DOHH2 (cell line): ENCODE data around the gene CD40LG.

Experiments used
- H3F3A ChIP-seq: fragments of 200-600 bp; sonication (generic), shearing (Covaris generic); 2 replicates; pipeline ENCODE4 v1.6.0; 2016; ENCODE audit warnings: antibody characterized with exemption, mild to moderate bottlenecking; ENCODE audit not compliant: control insufficient read depth, insufficient read depth
- H3K27ac ChIP-seq: fragments of 200-600 bp; sonication (generic); 2 replicates; pipeline ENCODE4 v1.5.1; 2014; ENCODE audit warnings: low read depth, mild to moderate bottlenecking, low read length, moderate library complexity
- H3K27me3 ChIP-seq: fragments of 200-600 bp; sonication (generic); 2 replicates; pipeline ENCODE4 v1.6.1; 2014; ENCODE audit warnings: mild to moderate bottlenecking, low read length, mixed read lengths; ENCODE audit not compliant: control insufficient read depth
- H3K36me3 ChIP-seq: fragments of 200-600 bp; sonication (generic); 2 replicates; pipeline ENCODE4 v1.6.1; 2014; ENCODE audit warnings: mild to moderate bottlenecking, low read length, moderate library complexity, mixed read lengths; ENCODE audit not compliant: control insufficient read depth
- H3K4me1 ChIP-seq: fragments of 200-600 bp; sonication (generic); 2 replicates; pipeline ENCODE4 v1.6.1; 2014; ENCODE audit warnings: mild to moderate bottlenecking, low read length, mixed read lengths; ENCODE audit not compliant: control insufficient read depth
- H3K4me2 ChIP-seq: fragments of 200-600 bp; sonication (generic); 2 replicates; pipeline ENCODE4 v1.6.0; 2014; ENCODE audit warnings: mild to moderate bottlenecking, low read length, moderate library complexity
- H3K4me3 ChIP-seq: fragments of 200-600 bp; sonication (generic); 2 replicates; pipeline ENCODE4 v1.5.1; 2014; ENCODE audit warnings: mild to moderate bottlenecking, low read length, mixed read lengths
- H3K79me2 ChIP-seq: fragments of 200-600 bp; sonication (generic); 2 replicates; pipeline ENCODE4 v1.6.1; 2014; ENCODE audit warnings: mild to moderate bottlenecking, low read length, mixed read lengths; ENCODE audit not compliant: control insufficient read depth
- H3K9me2 ChIP-seq: fragments of 200-600 bp; sonication (generic); replicated peaks from 2 replicates; pipeline ENCODE4 v1.6.1; 2014; ENCODE audit warnings: mild to moderate bottlenecking, low read length, mixed read lengths; ENCODE audit not compliant: control insufficient read depth
- H3K9me3 ChIP-seq: fragments of 200-600 bp; sonication (generic); 2 replicates; pipeline ENCODE4 v1.6.1; 2014; ENCODE audit warnings: antibody characterized with exemption, low read length, mixed read lengths; ENCODE audit not compliant: control insufficient read depth, insufficient read depth
- H4K20me1 ChIP-seq: fragments of 200-600 bp; sonication (generic); 2 replicates; pipeline ENCODE4 v1.6.0; 2014; ENCODE audit warnings: low read depth, mild to moderate bottlenecking, antibody characterized with exemption, low read length, moderate library complexity; ENCODE audit not compliant: control insufficient read depth, insufficient read depth
- EZH2phosphoT487 ChIP-seq: fragments of 200-600 bp; sonication (generic); IDR thresholded peaks from 2 replicates; pipeline ENCODE4 v1.6.1; 2017; ENCODE audit warnings: borderline replicate concordance, mild to moderate bottlenecking, antibody characterized with exemption, low read length, moderate library complexity, mixed read lengths
- TF ChIP-seq, protein P1 (sequence below): fragments of 200-600 bp; sonication (generic); IDR thresholded peaks from one replicate; pipeline ENCODE4 v1.5.1; 2014; ENCODE audit warnings: antibody characterized with exemption, mild to moderate bottlenecking, low read depth, low read length; ENCODE audit not compliant: poor library complexity, severe bottlenecking

The CD40LG gene

DNA sequence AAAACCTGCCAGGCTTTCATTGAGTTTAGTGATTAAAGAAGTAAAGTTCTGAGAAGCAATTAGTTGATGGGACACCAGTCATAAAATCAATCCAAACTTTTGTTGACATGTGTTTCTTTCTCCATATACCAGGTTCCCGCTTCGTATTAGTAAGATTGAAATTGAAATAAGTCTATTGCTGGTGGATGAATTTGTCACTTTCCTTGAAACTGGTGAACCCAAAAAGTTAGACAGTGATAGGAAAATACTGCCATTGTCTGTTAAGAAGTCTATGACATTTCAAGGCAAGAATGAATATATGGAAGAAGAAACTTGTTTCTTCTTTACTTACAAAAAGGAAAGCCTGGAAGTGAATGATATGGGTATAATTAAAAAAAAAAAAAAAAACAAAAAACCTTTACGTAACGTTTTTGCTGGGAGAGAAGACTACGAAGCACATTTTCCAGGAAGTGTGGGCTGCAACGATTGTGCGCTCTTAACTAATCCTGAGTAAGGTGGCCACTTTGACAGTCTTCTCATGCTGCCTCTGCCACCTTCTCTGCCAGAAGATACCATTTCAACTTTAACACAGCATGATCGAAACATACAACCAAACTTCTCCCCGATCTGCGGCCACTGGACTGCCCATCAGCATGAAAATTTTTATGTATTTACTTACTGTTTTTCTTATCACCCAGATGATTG lies at the start of gene CD40LG:
CD40LG (plus strand) TSS at position 482 of the 684 bp plus-strand sequence; CDS start at position 573, 91 bp downstream.
- Histone ChIP-seq H4K20me1 (no peaks in the 10 kb centered on the region), H3K27ac (no peak within 1 kb of the TSS), H3K9me3 (no peaks in the 10 kb centered on the region), H3K4me1 (no peaks in the 10 kb centered on the region), H3F3A (no peaks in the 10 kb centered on the region), H3K4me2 (no peak within 1 kb of the TSS), H3K27me3 (no peaks in the 10 kb centered on the region), H3K9me2 (no peaks in the 10 kb centered on the region), H3K4me3 (no peak within 1 kb of the TSS), H3K79me2 (no peaks in the 10 kb centered on the region), H3K36me3 (no peaks in the 10 kb centered on the region)
- TF ChIP-seq, protein P1, sequence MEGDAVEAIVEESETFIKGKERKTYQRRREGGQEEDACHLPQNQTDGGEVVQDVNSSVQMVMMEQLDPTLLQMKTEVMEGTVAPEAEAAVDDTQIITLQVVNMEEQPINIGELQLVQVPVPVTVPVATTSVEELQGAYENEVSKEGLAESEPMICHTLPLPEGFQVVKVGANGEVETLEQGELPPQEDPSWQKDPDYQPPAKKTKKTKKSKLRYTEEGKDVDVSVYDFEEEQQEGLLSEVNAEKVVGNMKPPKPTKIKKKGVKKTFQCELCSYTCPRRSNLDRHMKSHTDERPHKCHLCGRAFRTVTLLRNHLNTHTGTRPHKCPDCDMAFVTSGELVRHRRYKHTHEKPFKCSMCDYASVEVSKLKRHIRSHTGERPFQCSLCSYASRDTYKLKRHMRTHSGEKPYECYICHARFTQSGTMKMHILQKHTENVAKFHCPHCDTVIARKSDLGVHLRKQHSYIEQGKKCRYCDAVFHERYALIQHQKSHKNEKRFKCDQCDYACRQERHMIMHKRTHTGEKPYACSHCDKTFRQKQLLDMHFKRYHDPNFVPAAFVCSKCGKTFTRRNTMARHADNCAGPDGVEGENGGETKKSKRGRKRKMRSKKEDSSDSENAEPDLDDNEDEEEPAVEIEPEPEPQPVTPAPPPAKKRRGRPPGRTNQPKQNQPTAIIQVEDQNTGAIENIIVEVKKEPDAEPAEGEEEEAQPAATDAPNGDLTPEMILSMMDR = no peak
- no peak for TF ChIP-seq EZH2phosphoT487

DNA sequence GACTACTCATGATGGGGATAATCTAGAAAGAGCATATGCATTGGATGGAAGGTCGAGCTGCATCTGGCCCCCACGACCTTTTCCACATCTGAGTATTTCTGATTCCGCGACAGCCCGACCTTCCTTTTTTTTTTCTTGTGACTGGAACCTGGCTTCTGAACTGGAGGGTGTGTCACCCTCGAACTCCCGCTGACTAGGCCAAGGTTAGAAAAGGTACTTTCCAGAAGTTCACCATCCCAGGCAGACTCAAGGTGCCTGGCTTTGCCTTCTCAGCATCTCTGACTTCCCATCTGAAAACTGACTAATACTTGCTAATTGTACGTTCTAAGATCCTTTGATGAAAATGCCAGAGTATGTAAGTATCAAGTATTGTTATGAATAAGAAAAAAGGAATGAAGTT lies 49.3 kb upstream of the CD40LG start:
- no peak overlapping the region for H3K4me2 ChIP-seq
- no peaks in the 10 kb centered on the region for H3K9me2 ChIP-seq
- H3K27me3 ChIP-seq = no peaks in the 10 kb centered on the region
- no peaks in the 10 kb centered on the region for H3K79me2 ChIP-seq
- H3K4me3 ChIP-seq = no peak overlapping the region
- H4K20me1 ChIP-seq = no peaks in the 10 kb centered on the region
- no peaks in the 10 kb centered on the region for H3K9me3 ChIP-seq
- TF ChIP-seq, protein P1 = no peak
- TF ChIP-seq EZH2phosphoT487 = no peak
- no peaks in the 10 kb centered on the region for H3K4me1 ChIP-seq
- H3F3A ChIP-seq = no peaks in the 10 kb centered on the region
- no peak overlapping the region for H3K27ac ChIP-seq
- no peaks in the 10 kb centered on the region for H3K36me3 ChIP-seq

DNA sequence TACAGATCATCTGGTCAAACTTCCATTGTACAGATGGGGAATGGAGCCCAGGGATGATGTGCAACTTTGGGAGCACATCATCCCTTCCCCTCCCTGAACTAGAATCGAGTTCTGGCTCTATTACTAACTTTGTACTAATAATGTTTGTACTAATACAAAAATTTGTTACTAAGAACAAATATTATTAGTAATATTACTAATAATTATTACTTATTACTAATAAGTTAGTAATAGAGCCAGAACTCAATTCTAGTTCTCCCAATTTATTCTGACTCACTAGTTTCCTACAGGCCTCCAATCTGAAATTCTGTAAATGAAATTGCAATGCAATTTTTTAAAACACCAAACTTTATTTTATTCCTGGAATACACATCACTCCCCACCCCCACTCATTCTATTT lies 47.9 kb upstream of the CD40LG start:
- Histone ChIP-seq H3K27ac (no peak overlapping the region), H3K4me2 (no peak overlapping the region), H3K4me3 (no peak overlapping the region), H3F3A (no peaks in the 10 kb centered on the region), H3K36me3 (no peaks in the 10 kb centered on the region), H3K79me2 (no peaks in the 10 kb centered on the region), H3K9me3 (no peaks in the 10 kb centered on the region), H3K27me3 (no peaks in the 10 kb centered on the region), H4K20me1 (no peaks in the 10 kb centered on the region), H3K4me1 (no peaks in the 10 kb centered on the region), H3K9me2 (no peaks in the 10 kb centered on the region)
- no peak for TF ChIP-seq EZH2phosphoT487
- TF ChIP-seq, protein P1 = no peak
